ENCODE measurements around the gene OR10H4. TPM values are rescaled to one million over a fixed set of nuclear protein-coding genes. Genes with fewer than 3 reads are reported as not detected.
"Not testable (repeated sequence)": the region's sequence is repeated elsewhere in the genome, so short reads cannot be mapped to it uniquely, and the experiment has no call there.

Gene OR10H4
- total RNA-seq: not detected
- polyA plus RNA-seq: not detected
- long read RNA-seq, donor 1: 0 reads
- long read RNA-seq, donor 2: 0 reads
- long read RNA-seq, donor 3: 0 reads

DNA sequence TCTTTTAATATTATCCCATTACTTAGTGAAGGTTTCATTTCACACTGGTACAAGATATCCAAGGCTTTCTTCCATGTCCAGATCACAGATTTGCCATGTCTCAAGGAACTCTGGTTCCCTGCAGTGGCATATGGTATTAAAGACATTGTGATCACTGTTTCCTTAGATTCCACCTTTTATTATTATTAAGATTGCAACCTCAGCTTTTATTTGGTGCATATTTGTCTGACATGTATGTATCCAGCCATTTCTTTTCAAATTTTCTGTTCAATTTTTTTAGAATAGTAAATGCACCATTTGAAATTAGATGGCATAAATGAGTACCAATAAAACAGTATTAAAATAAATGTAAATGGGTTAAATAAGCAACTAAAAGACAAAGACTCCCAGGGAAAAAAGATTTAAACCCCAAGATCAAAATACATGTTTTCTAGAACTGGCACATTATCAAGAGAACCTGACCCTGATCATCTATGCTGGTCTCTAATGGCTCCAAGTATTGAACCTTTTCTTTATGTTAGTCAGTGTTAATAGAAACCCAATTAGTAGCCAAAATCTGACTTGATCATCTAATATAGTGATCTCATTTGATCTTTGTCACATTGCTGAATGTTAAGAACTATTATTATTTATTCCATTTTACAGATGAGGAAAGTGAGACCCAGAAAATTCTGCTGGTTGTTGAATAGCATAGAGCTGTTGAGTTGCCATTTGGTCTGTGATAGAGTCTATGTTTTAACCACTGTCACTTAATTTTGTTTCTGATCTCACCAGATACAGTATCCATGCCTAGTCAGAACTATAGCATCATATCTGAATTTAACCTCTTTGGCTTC is at the start of gene OR10H4:
TSS of gene OR10H4 (plus strand) at position 786 of the 836 bp plus-strand sequence. CDS start at position 786, 0 bp downstream.
- intact Hi-C loops (cut with DNase I): no loop called here
- Histone ChIP-seq H3K27me3 (peaks cover 0 to 15% (median 0%) of the 10 kb centered on the region in 9 donors), H3K4me3 (no peak within 1 kb of the TSS), H3K27ac (no peak within 1 kb of the TSS), H3K4me1 (no peaks in the 10 kb centered on the region), H3K36me3 (no peaks in the 10 kb centered on the region), H3K9me3 (peaks cover 0 to 46% (median 17%) of the 10 kb centered on the region in 12 donors)
- TF ChIP-seq POLR2A (IDR thresholded peaks at IDR 0.05): no peak
- TF ChIP-seq, protein P1, sequence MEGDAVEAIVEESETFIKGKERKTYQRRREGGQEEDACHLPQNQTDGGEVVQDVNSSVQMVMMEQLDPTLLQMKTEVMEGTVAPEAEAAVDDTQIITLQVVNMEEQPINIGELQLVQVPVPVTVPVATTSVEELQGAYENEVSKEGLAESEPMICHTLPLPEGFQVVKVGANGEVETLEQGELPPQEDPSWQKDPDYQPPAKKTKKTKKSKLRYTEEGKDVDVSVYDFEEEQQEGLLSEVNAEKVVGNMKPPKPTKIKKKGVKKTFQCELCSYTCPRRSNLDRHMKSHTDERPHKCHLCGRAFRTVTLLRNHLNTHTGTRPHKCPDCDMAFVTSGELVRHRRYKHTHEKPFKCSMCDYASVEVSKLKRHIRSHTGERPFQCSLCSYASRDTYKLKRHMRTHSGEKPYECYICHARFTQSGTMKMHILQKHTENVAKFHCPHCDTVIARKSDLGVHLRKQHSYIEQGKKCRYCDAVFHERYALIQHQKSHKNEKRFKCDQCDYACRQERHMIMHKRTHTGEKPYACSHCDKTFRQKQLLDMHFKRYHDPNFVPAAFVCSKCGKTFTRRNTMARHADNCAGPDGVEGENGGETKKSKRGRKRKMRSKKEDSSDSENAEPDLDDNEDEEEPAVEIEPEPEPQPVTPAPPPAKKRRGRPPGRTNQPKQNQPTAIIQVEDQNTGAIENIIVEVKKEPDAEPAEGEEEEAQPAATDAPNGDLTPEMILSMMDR (IDR thresholded peaks at IDR 0.05): no peak
- DNase-seq: no peak
- ATAC-seq: no peak

- 9 to 20% (median 14%) methylated on average over 16 to 30 of the region's 30 CpGs for WGBS, 4 donors
- H3K36me3 ChIP-seq; H3K27ac ChIP-seq; H3K4me3 ChIP-seq; intact Hi-C loops (cut with DNase I); ATAC-seq; H3K4me1 ChIP-seq; H3K9me3 ChIP-seq; DNase-seq: not testable (repeated sequence)
- peaks cover 0 to 35% (median 10%) of the 10 kb centered on the region in 9 donors for H3K27me3 ChIP-seq
Measured at GRCh38 chr19:15899561-15899960, 49.2 kb upstream of the OR10H4 start.

GRCh38 chr19:15900032-15900431 is 48.8 kb upstream of the OR10H4 start:
- H3K36me3 ChIP-seq; H3K27ac ChIP-seq; H3K4me1 ChIP-seq; H3K4me3 ChIP-seq; DNase-seq; intact Hi-C loops (cut with DNase I); ATAC-seq; H3K9me3 ChIP-seq: not testable (repeated sequence)
- 24 to 44% (median 34%) methylated on average over 7 to 15 of the region's 15 CpGs for WGBS, 4 donors
- H3K27me3 ChIP-seq: peaks cover 0 to 35% (median 10%) of the 10 kb centered on the region in 9 donors

DNA sequence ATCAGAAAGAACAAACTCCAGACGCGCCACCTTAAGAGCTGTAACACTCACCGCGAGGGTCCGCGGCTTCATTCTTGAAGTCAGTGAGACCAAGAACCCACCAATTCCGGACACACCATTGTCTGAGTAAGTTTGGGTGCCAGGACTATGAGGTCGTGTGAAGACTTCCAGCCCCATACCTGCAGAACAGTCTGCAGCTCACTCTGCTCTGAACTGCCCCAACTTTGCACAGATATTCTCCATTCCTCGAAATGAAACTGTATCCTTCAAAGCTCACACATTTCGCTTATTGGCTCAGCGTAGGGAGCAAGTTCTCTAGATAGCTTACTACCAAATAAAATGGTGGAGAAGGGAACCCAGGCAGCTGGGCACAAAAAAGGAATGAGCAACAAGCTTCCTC is 48.3 kb upstream of the OR10H4 start:
- ATAC-seq: no peak

DNA sequence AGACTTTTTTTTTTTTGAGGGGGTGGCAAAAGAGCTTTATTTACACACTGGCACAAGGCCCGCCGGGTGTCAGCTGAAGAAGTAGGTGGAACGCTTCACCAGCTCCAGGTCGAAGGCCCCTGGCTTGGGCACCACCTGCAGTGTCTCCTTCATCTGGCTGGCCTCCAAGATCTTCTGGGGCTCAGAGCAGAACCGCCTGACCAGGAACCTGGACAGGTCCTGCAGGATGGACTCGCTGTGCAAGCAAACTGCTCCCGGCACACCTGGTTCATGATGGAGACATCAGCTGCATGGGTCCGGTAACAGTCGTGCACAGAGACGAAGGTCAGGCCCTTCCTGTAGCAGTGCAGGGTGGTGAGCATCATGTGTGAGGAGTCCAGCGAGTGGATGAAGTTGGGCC is 46.6 kb upstream of the OR10H4 start:
- no peak for TF ChIP-seq POLR2A (IDR thresholded peaks at IDR 0.05)
- TF ChIP-seq, protein P1 (IDR thresholded peaks at IDR 0.05): no peak
- intact Hi-C loops (cut with DNase I): no loop called here
- ATAC-seq (no peak), DNase-seq (no peak)
- Histone ChIP-seq H3K4me1 (peaks cover 0 to 4% (median 0%) of the 10 kb centered on the region in 12 donors), H3K27ac (no peak overlapping the region), H3K36me3 (no peaks in the 10 kb centered on the region), H3K9me3 (peaks cover 0 to 7% (median 0%) of the 10 kb centered on the region in 12 donors), H3K4me3 (no peak overlapping the region), H3K27me3 (peaks cover 0 to 34% (median 13%) of the 10 kb centered on the region in 9 donors)
- WGBS, 4 donors: 86 to 95% (median 89%) methylated on average over 4 to 11 of the region's 11 CpGs

More for the DNA sequence above, 48.3 kb upstream of the OR10H4 start:
- TF ChIP-seq POLR2A (IDR thresholded peaks at IDR 0.05): no peak
- TF ChIP-seq, protein P1 (IDR thresholded peaks at IDR 0.05): no peak
- peaks cover 0 to 3% (median 0%) of the 10 kb centered on the region in 12 donors for H3K9me3 ChIP-seq
- peaks cover 0 to 35% (median 10%) of the 10 kb centered on the region in 9 donors for H3K27me3 ChIP-seq
- 74 to 81% (median 78%) methylated on average over 11 of the region's 11 CpGs for whole genome bisulfite sequencing, 4 donors
- no peak for DNase-seq
- intact Hi-C loops (cut with DNase I): no loop called here
- H3K27ac ChIP-seq: no peak overlapping the region
- peaks cover 0 to 4% (median 0%) of the 10 kb centered on the region in 12 donors for H3K4me1 ChIP-seq
- no peak overlapping the region for H3K4me3 ChIP-seq
- no peaks in the 10 kb centered on the region for H3K36me3 ChIP-seq

DNA sequence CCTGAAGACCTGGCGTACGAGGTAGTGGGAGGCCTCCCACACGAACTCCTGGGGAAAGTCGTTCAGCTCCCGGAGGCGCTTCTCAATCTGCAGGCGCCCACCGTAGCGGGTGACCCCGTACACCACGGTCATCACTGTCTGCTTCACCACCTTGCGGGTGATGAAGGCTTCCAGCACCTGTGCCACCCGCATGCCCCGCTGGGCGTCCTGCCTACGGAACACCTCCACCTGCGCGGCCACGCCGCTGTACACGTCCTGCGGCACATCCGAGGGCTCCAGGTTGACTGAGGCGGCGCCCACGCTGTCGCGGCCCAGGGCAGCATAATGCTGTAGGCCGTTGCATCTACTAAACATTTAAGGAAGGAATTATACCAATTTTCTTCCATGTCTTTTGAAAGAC is 45.9 kb upstream of the OR10H4 start:
- H3K4me1 ChIP-seq; H3K36me3 ChIP-seq; DNase-seq; ATAC-seq; H3K9me3 ChIP-seq; intact Hi-C loops (cut with DNase I); H3K27ac ChIP-seq; H3K4me3 ChIP-seq: not testable (repeated sequence)
- H3K27me3 ChIP-seq: peaks cover 0 to 39% (median 17%) of the 10 kb centered on the region in 9 donors
- 89% methylated on average over 27 to 29 of the region's 29 CpGs for WGBS, 4 donors
